Chondrocyte (in vitro differentiated cells): ENCODE data around the gene HSP90AA1. TPM values are rescaled to one million over a fixed set of nuclear protein-coding genes. Genes with fewer than 3 reads are reported as not detected.
"Not testable (repeated sequence)": the region's sequence is repeated elsewhere in the genome, so short reads cannot be mapped to it uniquely, and the experiment has no call there.

Experiments used
- DNase-seq: peaks from one replicate; pipeline ENCODE4 v3.0.0; 2021; ENCODE audit warnings: mixed read lengths, low spot score
- H3K27ac Mint-ChIP-seq: one replicate; pipeline ENCODE4 v1.8.0; 2021; ENCODE audit warnings: mild to moderate bottlenecking, moderate library complexity, mixed read lengths; ENCODE audit not compliant: unreplicated experiment
- H3K27me3 Mint-ChIP-seq: 2 replicates; pipeline ENCODE4 v1.8.0; 2021; ENCODE audit warnings: low read depth, mixed read lengths
- H3K36me3 Mint-ChIP-seq: 2 replicates; pipeline ENCODE4 v1.8.0; 2021; ENCODE audit warnings: low read depth, mixed read lengths
- H3K4me1 Mint-ChIP-seq: 2 replicates; pipeline ENCODE4 v1.8.0; 2021; ENCODE audit warnings: low read depth, mild to moderate bottlenecking, mixed read lengths
- H3K4me3 Mint-ChIP-seq: one replicate; pipeline ENCODE4 v1.8.0; 2021; ENCODE audit warnings: mild to moderate bottlenecking, moderate library complexity, mixed read lengths; ENCODE audit not compliant: unreplicated experiment
- H3K9me3 Mint-ChIP-seq: 2 replicates; pipeline ENCODE4 v1.8.0; 2021; ENCODE audit warnings: low read depth, mixed read lengths
- total RNA-seq: library from RNA; stranded (reverse); gene quantifications from 3 replicates; pipeline ENCODE4 v1.2.1, GENCODE V29; 2021
- TF ChIP-seq, protein P1 (sequence below): fragments of 200-600 bp; sonication (generic); IDR thresholded peaks from 2 replicates; pipeline ENCODE4 v1.5.0; 2021; ENCODE audit warnings: antibody characterized with exemption, mild to moderate bottlenecking, moderate library complexity

HSP90AA1 gene
- total RNA-seq, 1 donor from 2014 or later = 242 TPM

- peak overlapping the region; percentile 94 for H3K27ac Mint-ChIP-seq
These were observed 204 bp downstream of the HSP90AA1 start for GRCh38 chr14:102086709-102086971.

DNA sequence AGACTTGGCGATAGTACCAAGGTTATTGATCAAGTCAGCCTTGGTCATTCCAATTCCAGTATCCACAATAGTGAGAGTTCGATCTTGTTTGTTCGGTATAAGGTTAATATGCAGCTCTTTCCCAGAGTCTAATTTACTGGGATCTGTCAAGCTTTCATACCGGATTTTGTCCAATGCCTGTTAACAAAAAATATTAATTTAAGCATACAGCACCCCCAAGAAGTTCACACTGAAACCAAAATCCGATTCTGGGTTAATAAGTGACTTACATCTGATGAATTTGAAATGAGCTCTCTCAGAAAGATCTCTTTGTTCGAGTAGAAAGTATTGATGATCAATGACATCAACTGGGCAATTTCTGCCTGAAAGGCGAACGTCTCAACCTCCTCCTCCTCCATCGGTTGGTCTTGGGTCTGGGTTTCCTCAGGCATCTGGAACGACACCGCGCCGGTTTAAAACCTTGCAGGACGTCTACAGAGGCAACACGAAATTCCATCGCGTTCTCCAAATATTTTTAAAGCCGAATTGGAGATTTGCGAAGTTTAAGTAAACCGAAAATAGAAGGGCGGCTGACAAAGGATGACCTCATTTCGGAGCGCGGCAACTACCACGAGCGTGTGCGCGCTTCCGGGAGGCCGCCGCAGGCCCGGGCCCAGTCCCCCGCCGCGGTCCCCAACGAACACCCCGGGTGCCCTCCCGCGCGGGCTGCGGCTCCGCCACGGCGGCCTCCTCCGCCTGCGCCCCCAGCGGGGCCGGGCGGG, 716 bp downstream of the HSP90AA1 start:
- DNase-seq = no peak
- Mint-ChIP-seq H3K4me1 (peaks cover 50% of the 10 kb centered on the region), H3K4me3 (peak overlapping the region; percentile 97)

More at GRCh38 chr14:102086709-102086971, 204 bp downstream of the HSP90AA1 start:
- Mint-ChIP-seq H3K27me3 (no peaks in the 10 kb centered on the region), H3K9me3 (no peaks in the 10 kb centered on the region), H3K36me3 (peaks cover 36% of the 10 kb centered on the region), H3K4me1 (peaks cover 50% of the 10 kb centered on the region), H3K4me3 (peak overlapping the region; percentile 75)
- DNase-seq = no peak
- TF ChIP-seq, protein P1, sequence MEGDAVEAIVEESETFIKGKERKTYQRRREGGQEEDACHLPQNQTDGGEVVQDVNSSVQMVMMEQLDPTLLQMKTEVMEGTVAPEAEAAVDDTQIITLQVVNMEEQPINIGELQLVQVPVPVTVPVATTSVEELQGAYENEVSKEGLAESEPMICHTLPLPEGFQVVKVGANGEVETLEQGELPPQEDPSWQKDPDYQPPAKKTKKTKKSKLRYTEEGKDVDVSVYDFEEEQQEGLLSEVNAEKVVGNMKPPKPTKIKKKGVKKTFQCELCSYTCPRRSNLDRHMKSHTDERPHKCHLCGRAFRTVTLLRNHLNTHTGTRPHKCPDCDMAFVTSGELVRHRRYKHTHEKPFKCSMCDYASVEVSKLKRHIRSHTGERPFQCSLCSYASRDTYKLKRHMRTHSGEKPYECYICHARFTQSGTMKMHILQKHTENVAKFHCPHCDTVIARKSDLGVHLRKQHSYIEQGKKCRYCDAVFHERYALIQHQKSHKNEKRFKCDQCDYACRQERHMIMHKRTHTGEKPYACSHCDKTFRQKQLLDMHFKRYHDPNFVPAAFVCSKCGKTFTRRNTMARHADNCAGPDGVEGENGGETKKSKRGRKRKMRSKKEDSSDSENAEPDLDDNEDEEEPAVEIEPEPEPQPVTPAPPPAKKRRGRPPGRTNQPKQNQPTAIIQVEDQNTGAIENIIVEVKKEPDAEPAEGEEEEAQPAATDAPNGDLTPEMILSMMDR = no peak

GRCh38 chr14:102085488-102085887, 1.4 kb downstream of the HSP90AA1 start:
- Mint-ChIP-seq H3K27ac (peak overlapping the region; percentile 98), H3K27me3 (no peaks in the 10 kb centered on the region), H3K36me3 (peaks cover 43% of the 10 kb centered on the region), H3K9me3 (no peaks in the 10 kb centered on the region), H3K4me3 (peak overlapping the region; percentile 97), H3K4me1 (peaks cover 50% of the 10 kb centered on the region)
- no peak for DNase-seq
- TF ChIP-seq, protein P1 = no peak

More for the DNA sequence above, 716 bp downstream of the HSP90AA1 start:
- Mint-ChIP-seq H3K9me3 (no peaks in the 10 kb centered on the region), H3K27me3 (no peaks in the 10 kb centered on the region), H3K36me3 (peaks cover 36% of the 10 kb centered on the region), H3K27ac (peak overlapping the region; percentile 98)
- TF ChIP-seq, protein P1 = no peak

DNA sequence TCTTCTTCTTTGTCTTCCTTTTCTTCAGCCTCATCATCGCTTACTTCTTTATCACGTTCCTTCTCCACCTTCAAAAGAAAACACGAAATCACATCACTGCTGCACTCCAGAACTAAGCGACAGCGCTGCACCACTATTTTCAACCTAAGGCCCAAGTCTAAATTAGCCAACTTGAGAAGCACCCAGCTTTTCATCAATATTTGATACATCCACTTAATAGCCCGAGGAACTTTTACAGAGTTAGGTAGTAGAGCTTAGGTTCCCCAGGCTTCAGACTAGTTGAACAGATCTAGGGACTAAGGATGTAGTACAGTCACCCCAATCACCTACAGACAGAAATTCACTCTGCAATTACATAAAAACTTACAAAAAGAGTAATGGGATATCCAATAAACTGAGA, 1.9 kb downstream of the HSP90AA1 start:
- Mint-ChIP-seq H3K27ac (peak overlapping the region; percentile 75), H3K4me1 (peaks cover 50% of the 10 kb centered on the region), H3K4me3 (peak overlapping the region; percentile 97), H3K27me3 (no peaks in the 10 kb centered on the region), H3K9me3 (no peaks in the 10 kb centered on the region), H3K36me3 (peaks cover 48% of the 10 kb centered on the region)
- TF ChIP-seq, protein P1 = no peak
- no peak for DNase-seq

DNA sequence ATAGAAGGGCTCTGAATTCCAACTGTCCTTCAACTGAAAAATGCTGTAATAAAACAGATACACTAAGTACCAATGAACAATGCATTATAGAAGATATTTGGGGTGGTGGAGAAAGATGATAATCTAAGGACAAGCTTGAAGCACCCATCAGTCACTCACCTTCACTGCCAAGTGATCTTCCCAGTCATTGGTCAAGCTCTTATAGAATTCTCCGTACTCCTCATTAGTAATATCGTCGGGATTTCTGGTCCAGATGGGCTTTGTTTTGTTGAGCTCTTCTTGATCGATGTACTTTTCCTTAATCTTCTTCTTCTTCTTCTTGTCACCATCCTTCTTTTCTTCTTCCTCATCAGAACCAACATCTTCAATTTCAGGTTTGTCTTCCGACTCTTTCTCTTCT, 2.3 kb downstream of the HSP90AA1 start:
- H3K27me3 Mint-ChIP-seq, DNase-seq, H3K9me3 Mint-ChIP-seq: not testable (repeated sequence)
- Mint-ChIP-seq H3K36me3 (peaks cover 52% of the 10 kb centered on the region), H3K4me3 (peak overlapping the region; percentile 97), H3K4me1 (peaks cover 50% of the 10 kb centered on the region), H3K27ac (peak overlapping the region; percentile 75)
